ENCODE results near the gene GLUL.
"Not testable (repeated sequence)": the region's sequence is repeated elsewhere in the genome, so short reads cannot be mapped to it uniquely, and the experiment has no call there.

GLUL gene

DNA sequence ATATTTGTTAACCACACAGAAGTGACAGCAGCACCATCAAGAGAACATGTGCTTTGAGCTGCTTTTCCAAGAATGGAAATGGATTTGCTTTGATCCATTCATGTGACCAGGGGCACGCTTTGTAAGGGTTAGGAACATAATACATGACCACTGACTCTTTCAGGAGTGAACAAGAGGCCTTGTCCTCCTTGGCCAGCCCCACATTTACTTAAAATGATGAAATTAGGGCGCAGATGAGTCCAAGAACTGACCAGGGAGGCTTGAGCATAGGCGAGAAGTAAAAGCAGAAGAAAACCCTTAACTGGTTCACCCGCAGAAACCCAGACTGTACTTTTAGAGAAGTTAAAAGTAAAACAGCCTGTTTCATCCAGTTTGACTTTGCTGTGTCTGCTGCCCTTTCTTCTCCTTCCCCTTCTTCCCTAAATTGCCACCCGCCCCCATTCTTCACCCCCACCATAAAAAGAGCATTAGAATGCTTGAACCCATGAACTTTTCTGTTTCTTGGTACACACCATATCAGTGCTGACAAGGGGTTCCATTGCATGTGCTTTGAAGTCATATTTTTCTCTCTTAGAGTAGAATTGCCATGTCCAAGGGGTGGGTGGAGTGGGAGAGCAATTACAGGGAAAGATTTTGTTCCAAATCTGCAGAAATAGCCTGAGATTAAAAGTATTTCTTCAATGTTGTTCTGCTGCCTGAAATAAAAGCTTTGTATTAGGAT lies 2.6 kb upstream of the GLUL start:
- no peak for DNase-seq

DNA sequence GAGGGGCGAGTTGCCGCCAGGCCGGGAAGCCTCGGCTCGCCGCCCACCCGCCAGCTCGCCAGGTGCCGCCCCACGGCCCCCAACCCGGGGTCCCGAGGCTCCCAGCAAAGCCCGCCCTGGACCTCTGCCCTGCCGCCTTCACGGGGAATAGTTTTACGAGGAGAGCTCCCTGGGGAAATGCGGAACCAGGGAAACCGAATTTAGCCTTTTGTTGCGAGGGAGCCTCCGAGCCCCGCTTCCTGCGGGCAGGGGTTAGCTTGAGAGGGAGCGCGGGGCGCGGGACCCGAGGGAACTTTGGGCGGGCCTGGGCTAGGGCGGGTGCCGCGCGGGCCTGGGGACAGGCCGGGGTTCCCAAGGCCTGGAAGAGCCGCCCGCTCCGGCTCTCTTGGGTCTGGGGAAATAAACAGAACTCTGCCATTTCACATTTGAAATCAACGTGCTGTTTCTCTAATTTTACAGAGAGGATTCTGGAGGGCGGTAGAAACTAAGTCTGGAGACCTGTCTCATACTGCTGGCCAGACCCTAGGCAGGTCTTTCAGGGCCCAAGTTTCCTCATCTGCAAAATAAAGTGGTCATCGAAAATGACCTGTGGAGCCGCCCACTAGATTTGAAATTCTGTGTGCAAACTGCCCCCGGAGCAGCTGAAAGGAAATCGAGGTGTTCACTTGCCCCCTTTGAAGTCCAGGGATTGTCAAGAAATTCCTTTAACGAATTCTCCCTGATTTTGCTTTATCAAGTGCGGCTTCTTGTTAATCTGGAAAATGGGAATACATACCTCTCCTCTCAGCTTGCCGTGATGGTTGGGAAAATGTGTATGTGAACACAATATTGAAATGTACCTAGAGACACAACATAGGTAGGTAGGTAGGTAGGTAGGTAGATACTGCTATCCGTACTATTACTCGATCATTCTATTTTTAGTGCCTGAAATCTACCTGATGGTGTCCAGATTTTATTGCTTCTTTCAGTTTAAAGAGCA lies 749 bp upstream of the GLUL start:
- no peak for DNase-seq

DNA sequence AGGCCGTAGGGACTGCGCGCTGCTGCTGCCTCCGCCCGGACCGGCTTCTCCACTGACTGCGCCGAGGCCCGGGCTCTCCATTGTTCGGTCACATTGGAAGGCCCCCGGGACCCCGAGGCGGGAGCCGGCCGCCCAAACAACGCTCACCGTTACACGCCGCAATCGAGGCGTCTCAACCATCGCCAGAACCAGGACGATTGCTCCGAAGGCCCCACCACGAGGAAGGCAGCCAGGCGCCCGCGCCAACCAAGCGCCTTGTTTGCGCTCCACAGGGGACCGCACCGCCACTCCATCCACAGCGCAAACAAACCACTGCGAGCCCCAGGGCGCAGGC lies 595 bp downstream of the GLUL start:
- no peak for DNase-seq

DNA sequence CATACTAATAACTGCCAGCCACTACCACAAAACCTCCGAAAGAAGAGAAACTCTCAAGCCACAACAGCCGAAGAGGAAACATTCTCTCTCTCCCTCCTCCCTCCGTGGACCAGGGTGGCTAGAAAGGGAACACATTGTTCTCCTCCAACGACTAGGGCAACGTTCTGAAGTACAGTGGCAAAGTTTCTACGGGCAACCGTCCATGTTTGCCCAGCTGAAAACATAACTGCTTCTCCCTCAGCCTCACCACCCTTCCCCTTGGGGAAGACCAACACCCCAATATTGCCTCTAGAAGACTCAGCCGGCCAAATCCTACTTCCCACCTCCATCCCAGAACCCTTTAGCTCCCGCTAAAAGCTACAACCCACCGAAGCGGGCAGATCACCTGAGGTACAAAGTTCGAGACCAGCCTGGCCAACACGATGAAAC lies 2.0 kb downstream of the GLUL start:
- DNase-seq = peak; percentile 17

DNA sequence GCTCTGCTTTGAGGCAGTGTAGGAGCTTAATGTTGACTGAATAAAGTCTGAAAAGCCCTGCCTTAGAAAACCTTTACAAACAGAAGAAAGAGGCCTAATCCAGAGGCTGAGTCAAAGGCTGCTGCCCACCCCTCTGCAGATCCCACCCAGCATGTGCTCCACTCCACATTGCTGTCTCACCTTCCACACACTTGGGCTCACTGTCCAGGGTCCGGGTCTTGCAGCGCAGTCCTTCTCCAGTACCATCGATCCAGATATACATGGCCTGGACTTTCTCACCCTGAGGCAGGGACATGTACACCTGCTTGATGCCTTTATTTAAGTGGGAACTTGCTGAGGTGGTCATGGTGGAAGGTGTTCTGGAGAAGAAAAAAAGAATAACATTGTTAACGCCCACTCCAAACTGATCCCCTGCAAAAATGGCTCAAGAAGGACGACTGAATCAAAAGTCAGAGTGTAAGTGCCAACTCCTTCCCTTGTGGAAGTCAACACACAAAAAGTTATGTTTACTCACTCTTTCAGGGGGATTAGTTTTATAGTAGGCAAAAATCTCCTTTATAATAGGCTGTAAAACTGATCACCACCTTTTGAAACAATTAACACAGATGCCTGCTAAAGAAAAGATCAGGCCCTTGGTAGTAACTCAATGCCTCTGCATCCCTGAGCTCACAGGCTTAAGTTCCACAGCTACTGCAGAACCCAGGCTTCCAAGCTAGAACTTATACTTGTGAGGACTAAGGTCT lies 3.0 kb downstream of the GLUL start:
- DNase-seq = no peak

DNA sequence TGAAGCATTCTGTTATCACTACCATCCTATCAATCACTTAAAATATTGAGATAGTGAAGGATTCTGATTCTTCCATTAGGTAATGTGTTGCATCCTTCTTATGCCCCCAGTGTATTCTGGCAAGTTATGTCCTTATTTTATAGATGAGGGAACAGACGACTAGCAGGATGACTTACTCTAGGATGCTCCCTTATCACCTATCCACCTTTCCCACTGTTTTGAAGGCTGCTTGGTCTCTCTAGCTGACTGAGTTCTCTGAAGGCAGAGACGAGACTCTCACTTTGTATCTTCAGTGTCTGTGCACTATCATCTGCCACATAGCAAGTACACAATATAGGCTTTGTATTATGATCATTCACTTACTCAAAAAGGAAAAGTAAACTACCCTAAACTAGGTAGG lies 4.0 kb downstream of the GLUL start:
- DNase-seq = no peak

DNA sequence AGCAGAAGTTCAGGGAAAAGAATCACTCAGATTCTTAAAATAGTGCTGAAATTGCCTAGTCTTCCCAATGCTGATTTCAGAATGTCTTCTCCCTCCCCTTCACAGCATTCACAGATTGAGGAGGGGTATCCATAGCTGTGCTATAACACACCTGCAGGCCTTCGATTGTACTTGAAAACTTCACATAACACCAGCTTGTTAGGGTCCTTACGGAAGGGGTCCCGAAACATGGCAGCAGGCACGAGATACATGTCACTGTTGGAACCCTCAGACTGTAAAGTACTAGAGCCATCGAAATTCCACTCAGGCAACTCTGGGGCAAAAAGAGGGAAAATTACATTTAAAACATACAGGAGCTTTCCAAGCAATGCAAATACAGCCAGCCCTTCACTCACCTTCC lies 4.6 kb downstream of the GLUL start:
- no peak for DNase-seq

DNA sequence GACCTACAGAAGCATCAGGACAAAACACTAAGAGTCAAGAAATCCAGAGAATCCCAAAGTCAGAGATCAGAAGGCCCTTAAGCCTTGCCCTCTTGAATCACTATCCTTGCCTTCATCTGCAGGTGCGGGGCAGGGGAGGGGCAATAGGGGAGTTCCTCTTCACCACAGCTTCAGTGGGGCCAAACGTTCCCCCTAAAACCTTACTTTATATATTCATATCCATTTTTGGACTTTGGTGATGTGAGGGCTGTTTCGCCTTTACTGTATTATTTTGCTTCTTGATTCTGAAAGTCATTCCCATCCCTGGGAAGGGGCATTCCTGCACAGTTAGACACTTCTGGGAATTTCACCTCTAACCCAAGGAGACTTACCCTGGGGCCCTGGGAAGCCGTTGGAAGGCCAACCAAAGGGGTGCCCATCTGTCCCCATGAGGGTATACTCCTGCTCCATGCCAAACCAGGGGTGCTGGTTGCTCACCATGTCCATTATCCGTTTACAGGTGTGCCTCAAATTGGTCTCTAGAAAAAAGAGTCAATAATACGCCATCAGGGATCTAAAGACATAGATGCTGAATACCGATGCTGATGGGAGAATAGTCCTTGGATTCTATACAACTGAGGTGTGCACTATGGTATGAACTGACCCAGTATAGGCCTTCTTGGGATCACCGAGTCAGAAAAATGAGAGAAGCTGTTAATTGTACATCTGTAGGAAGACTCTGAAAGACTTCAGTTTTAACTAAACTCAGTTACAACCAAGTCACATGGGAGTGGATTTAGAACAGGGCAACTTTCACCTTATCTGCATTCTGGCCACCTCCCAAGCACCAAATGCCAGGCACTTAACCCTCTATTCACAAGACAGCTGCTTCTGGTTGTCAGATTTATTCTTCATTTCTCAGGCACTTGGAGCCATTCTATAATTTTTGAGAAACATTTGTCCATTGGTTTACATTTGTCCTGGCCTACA lies 5.4 kb downstream of the GLUL start:
- no peak for DNase-seq

DNA sequence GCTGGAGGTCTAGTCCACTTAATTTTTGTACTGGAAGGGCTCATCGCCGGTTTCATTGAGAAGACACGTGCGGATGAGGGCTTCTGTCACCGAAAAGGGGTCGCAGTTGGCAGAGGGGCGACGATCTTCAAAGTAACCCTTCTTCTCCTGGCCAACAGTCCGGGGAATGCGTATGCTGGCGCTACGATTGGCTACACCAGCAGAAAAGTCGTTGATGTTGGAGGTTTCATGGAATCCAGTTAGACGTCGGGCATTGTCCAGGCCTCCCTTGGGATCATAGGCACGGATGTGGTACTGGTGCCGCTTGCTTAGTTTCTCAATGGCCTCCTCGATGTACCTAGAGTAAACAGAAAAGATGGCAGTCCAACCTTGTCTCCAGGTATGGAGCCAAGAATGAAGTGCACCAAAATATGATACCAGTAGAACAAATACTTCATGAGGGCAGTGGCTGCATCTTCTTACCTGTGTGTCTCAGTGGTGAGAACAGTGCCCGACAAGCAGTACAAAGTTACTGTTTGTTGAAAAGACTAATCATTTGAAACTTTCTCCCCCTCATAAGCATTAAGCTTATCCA lies 7.1 kb downstream of the GLUL start:
- no peak for DNase-seq

DNA sequence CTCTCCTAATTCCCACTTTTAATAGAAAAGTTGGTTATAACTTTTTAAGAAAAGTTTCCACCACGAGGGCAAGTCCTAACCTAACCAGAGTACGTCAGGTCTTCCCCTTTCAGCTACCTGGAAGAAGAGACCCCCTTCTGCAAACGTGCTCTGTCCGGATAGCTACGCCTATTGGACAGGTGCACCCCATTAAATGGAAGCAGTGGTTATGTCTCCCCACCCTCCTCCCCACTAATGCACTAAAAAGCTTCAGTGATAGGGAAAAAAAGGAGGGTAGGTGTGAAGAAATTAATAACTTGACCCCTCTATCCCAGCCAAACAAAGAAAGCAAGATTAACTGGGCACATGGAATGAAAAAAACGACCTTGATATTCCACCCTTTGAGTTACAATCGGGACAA lies 7.7 kb downstream of the GLUL start:
- DNase-seq = no peak

DNA sequence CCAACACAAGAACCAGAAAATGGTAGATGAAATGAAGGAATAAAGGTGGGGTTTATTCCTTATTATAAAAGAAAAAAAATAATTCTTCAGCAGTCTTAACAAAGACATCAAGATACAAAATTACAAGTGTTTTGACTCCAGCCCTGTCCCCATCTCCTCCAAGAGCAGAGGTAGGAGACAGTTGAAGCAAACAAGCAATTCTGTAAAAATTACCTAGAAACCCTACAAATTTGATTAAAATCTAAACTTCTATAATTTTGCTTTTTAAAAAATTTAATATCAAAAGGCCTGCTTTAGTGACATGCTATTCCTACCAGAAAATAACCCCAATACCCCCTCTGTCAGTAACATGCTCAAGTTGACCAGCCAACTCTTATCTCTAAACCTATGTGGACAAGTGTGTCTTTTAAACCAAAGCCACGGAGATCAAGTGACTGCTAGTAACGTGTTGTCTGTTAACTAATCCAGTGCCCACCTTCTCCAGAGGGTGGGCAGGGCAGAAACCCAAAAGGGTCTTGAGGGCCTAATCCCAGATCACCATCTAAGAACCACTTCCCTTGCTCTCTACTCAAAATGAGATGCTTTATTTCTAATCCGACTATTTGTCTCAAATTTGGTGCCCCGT lies 8.4 kb downstream of the GLUL start:
- no peak for DNase-seq

DNA sequence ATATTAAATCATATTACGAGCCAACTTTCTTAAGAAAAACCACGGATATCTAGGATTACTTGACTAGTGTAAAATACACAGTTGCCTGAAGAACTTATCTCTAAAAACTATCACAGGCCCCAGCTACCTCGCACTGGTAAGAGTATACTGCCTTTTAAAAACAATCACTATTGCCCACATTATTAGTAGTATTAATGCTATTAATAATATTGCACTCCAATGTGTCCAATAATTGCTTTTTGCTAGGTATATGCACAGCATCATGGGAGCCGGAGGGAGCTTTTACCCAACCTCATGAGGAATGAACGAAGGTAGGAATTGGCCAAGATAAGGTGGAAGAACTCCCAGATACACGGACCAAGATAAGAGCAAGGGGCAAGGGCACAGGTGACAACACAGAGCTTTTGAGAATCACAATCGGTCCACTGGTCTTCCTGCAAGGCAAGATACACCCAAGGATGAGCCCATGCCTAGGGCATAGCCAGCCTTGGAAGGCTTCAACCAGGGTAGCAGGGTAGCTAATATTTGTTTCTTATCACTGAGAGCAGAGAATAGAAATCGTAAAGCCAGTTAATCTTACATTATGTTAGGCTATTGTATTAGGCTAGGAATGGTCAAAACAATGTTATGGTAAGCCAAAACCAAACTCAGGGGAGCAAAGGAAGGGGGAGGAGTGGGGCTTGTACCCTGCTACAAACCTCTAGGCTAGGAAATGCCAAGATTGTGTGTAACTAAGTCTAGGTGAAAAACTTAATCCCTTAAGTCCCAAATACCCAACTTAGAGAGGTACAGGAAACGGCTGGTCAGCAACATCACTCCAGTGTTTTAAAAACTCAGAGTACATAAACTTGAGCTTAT lies 9.4 kb downstream of the GLUL start:
- no peak for DNase-seq

DNA sequence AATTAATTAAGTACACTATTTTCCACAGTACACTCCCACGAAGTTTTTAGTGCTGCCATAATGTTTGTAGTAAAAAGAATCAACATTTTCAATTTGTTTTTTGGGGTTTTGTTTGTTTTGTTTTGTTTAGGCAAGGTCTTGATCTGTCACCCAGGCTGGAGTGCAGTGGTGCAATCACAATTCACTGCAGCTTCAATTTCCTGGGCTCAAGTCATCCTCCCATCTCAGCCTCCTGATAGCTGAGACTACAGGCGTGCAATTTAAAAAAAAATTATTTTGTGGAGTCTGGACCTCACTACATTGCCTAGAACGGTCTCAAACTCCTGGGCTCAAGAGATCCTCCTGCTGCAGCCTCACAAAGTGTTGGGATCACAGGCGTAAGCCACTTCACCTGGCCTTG lies 11.4 kb downstream of the GLUL start:
- no peak for DNase-seq

DNA sequence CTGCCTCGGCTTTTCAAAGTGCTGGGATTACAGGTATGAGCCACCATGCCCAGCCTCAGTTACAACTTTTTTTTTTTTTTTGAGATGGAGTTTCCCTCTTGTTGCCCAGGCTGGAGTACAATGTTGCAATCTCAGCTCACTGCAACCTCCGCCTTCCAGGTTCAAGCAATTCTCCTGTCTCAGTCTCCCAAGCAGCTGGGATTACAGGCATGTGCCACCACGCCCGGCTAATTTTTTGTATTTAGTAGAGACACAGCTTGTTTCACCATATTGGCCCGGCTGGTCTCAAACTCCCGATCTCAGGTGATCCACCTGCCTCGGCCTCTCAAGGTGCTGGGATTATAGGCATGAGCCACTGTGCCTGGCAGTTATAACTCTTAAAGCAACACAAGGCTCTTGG lies 11.8 kb downstream of the GLUL start:
- DNase-seq = not testable (repeated sequence)

DNA sequence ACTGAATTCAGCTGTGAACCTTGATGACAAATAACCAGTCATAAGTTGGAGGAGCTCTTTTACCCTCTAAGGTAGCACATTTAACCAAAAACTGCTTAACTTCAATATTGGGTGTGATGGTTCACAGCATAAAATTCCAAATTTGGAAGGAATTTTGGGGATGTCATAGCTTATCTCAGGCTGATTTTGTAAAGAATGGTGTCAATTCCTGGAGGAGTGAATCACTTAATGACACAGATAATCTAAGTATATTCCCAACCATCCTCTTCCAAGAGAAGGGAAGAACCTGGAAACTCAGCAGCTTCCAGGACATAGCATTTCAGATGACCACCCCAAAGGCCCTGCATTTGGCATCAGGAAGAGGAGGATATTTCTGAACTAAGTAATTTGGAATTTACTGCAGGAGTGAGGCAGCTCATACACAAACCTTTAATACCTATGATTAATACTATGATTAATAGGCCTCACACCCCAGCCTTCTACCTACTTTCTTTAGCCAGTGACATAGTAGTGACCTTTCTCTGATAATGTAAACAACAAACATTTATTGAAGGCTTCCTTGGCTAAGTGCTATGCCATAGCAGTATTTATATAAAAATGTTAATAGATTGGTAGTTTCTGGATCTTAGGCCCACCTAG lies 14.5 kb downstream of the GLUL start:
- no peak for DNase-seq

DNA sequence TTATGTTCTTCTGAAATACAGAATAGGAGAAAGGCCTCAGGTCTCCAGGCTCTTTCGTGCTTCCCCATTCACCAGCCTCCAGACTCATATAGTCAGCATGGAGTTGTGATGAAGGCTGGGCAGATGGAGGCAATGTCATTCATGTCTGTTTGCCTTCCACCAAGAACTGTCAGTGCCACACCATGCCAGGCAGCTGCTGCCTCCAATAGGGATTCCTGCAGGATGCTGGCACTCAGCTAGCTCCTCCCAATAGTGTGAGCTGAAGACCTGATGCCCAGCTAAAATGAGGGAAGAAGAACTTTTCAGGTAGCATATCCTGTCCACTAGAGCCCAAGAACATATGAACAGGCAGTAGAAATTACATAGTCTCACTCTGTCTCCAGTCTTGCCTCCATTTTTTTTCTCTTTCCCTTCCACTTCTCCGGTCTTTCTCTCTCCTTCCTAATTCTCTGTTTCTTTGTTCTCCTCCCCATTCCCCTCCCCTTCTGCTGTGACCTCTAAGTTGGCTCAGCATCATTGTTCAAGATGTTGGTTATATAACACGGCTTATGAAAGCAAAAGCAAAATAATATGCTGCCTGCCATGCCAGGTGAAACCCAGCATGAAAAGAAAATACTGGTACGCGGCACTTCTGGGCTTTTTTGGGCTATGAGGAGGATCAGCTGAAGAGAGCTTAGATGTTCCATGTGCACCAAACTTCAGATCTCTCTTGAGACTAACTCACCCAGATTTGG lies 17.3 kb downstream of the GLUL start:
- peak; percentile 47 for DNase-seq

DNA sequence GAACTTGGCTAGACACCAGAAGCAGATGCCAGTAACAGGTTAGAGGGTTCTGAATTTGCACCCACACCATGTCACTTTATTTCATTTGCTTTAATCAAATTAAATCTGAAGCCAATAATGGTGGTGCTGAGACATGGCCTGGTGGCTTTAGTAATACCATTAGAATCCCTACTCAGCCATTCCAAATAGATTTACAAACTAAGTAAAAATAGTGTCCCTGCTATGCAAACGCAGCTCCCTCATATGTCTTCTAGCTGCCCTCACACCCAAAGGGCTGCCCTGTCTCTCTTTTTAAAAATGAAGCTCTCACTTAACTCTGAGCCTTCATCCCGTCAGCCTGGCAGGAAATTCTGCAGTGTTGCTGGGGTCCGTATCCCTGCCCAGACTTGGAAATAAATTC lies 21.1 kb downstream of the GLUL start:
- no peak for DNase-seq

DNA sequence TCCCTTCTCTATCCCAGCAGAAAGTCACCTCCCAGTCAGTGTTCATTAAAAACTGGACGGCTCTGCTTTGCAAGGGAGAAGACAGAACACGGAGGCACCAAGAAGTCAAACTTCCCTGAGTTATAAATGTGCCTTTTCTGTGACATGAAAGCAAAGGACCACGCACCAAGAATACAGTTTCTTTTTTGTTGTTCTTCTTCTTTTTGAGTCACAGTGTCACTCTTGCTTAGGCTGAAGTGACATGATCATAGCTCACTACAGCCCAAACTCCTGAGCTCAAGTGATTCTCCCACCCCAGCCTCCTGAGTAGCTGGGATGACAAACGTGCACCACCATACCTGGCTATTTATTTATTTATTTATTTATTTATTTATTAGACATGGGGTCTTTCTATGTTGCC lies 22.7 kb downstream of the GLUL start:
- DNase-seq = no peak

DNA sequence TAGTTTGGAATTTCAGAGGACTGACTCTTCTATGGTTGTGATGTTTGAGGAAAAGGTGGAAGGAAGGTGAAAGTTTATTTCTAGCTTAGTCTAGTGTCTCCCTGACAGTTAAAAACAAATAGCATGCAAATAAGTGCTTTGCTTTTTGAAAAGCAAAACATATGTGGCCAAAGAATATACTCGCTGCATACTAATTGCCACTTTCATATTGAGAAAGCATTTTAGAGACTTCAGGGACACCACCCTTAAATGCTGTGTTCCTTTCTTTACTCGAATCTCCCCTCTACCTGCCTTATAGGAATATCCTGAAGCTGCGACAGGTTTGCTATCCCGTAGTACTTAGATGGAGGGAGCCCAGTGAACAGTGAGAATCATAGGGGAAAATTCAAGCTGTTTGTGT lies 23.2 kb downstream of the GLUL start:
- no peak for DNase-seq
